ENCODE results near the gene STX17. TPM values are rescaled to one million over a fixed set of nuclear protein-coding genes. Genes with fewer than 3 reads are reported as not detected.

The STX17 gene
- total RNA-seq, 1 experiment from 2014 or later = 24.6 TPM

DNA sequence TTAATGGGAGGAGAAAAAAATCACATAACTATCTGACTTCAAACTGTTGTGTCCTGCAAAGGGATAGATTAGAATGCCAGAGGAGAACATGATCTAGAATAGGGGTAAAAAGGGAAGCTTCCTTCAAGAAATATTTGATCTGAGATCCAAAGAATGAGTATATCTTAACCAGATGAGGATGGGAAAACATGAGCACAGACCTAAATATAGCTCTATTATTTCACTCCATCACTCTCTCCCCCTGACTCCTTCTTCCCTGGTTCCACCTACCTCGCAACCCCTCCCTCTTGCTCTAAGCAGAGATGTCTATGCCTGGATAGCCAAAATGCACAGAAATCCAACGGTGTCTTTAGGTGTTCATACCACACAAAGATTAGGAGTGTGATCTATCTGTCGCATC is 48.4 kb upstream of the STX17 start (continued):
- TF ChIP-seq, protein P1, sequence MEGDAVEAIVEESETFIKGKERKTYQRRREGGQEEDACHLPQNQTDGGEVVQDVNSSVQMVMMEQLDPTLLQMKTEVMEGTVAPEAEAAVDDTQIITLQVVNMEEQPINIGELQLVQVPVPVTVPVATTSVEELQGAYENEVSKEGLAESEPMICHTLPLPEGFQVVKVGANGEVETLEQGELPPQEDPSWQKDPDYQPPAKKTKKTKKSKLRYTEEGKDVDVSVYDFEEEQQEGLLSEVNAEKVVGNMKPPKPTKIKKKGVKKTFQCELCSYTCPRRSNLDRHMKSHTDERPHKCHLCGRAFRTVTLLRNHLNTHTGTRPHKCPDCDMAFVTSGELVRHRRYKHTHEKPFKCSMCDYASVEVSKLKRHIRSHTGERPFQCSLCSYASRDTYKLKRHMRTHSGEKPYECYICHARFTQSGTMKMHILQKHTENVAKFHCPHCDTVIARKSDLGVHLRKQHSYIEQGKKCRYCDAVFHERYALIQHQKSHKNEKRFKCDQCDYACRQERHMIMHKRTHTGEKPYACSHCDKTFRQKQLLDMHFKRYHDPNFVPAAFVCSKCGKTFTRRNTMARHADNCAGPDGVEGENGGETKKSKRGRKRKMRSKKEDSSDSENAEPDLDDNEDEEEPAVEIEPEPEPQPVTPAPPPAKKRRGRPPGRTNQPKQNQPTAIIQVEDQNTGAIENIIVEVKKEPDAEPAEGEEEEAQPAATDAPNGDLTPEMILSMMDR (IDR thresholded peaks at IDR 0.05 in 2 of 3, conservative IDR thresholded peaks at IDR 0.05 in 1 of 3; ENCODE audit: borderline replicate concordance in 1 of 3, insufficient read depth in 1 of 3, low read depth in 2 of 3, low read length in 2 of 3) = no peak

DNA sequence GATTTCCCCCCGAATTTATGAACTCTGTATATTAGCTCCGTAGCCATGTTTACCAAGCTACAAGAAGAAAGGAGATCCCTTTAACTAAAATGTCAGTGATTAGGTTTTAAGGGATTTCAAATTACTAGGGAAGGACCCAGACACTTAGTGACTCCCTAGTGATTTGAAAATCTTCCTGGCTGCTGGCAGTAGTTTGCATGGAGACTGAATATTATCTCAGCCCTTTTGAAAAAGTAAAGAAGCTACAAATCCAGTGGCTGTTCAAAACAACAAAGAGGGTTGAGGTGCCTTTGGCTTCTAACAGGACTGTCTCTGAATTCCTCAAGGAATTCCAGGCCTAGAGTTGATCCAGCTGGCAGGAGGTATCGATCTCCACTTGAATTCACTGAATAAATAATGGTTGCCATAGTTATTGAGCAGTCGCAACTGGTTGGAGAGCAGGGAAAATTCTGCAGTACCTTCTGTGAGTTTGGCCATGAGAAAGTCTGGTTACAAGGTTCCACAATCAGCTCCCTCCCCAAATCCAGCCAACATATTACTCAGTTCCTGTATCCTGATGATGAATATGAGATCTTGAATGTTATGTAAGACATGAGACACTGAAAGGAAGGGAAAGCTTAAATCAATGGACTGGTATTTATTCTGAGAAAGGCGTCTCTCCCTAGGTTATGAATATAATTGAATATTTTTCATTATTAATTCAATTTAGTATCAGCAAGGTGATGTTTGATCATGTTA is 47.0 kb upstream of the STX17 start:
- ChIA-PET RAD21 (ENCODE audit: low non-redundant PET in 1 of 2, low total read pairs in 2 of 2, uncharacterized antibody in 2 of 2, unreplicated experiment in 2 of 2) (no interaction called here), POLR2A (no interaction called here), CTCF (no interaction called here)
- Histone ChIP-seq H3K4me3 (replicated peaks in 1 of 2; ENCODE audit: low read depth in 1 of 2, low read length in 2 of 2) (no peak overlapping the region), H3K4me2 (ENCODE audit: low read length) (no peak overlapping the region), H3K36me3 (ENCODE audit: control insufficient read depth in 1 of 2, insufficient read depth in 2 of 2, low read length in 2 of 2) (no peaks in the 10 kb centered on the region), H3K9ac (ENCODE audit: low read length) (no peak overlapping the region), H3K27me3 (ENCODE audit: insufficient read depth, low read length) (no peaks in the 10 kb centered on the region), H2AFZ (ENCODE audit: low read depth, low read length, poor library complexity, severe bottlenecking) (no peak overlapping the region), H4K20me1 (ENCODE audit: insufficient read depth) (no peaks in the 10 kb centered on the region), H3K9me3 (ENCODE audit: control insufficient read depth in 1 of 2, insufficient read depth in 1 of 2, low read depth in 1 of 2, low read length in 2 of 2) (no peaks in the 10 kb centered on the region), H3K79me2 (ENCODE audit: insufficient read depth, low read length) (no peaks in the 10 kb centered on the region), H3K4me1 (ENCODE audit: control insufficient read depth in 1 of 2, insufficient read depth in 2 of 2, low read length in 2 of 2) (no peaks in the 10 kb centered on the region), H3K9me2 (ENCODE audit: insufficient read depth) (no peaks in the 10 kb centered on the region), H3K27ac (ENCODE audit: low read depth, low read length) (no peak overlapping the region)
- ATAC-seq (no peak), DNase-seq (ENCODE audit: low read depth, low spot score) (no peak)
- intact Hi-C loops (cut with micrococcal nuclease) = no loop called here
- TF ChIP-seq, protein P2, sequence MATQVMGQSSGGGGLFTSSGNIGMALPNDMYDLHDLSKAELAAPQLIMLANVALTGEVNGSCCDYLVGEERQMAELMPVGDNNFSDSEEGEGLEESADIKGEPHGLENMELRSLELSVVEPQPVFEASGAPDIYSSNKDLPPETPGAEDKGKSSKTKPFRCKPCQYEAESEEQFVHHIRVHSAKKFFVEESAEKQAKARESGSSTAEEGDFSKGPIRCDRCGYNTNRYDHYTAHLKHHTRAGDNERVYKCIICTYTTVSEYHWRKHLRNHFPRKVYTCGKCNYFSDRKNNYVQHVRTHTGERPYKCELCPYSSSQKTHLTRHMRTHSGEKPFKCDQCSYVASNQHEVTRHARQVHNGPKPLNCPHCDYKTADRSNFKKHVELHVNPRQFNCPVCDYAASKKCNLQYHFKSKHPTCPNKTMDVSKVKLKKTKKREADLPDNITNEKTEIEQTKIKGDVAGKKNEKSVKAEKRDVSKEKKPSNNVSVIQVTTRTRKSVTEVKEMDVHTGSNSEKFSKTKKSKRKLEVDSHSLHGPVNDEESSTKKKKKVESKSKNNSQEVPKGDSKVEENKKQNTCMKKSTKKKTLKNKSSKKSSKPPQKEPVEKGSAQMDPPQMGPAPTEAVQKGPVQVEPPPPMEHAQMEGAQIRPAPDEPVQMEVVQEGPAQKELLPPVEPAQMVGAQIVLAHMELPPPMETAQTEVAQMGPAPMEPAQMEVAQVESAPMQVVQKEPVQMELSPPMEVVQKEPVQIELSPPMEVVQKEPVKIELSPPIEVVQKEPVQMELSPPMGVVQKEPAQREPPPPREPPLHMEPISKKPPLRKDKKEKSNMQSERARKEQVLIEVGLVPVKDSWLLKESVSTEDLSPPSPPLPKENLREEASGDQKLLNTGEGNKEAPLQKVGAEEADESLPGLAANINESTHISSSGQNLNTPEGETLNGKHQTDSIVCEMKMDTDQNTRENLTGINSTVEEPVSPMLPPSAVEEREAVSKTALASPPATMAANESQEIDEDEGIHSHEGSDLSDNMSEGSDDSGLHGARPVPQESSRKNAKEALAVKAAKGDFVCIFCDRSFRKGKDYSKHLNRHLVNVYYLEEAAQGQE (IDR thresholded peaks at IDR 0.05; ENCODE audit: low read depth) = no peak
- TF ChIP-seq POLR2AphosphoS5 (IDR thresholded peaks at IDR 0.05; ENCODE audit: low read depth, low read length) = no peak
- no peak for TF ChIP-seq YY1 (IDR thresholded peaks at IDR 0.05; ENCODE audit: extremely low read depth, insufficient replicate concordance, low read depth, low read length)
- no peak for TF ChIP-seq ZFX (IDR thresholded peaks at IDR 0.05)
- TF ChIP-seq, protein P1 (IDR thresholded peaks at IDR 0.05 in 2 of 3, conservative IDR thresholded peaks at IDR 0.05 in 1 of 3; ENCODE audit: borderline replicate concordance in 1 of 3, insufficient read depth in 1 of 3, low read depth in 2 of 3, low read length in 2 of 3) = no peak
- TF ChIP-seq CBX3 (IDR thresholded peaks at IDR 0.05; ENCODE audit: low read depth) = no peak
- TF ChIP-seq EZH2phosphoT487 (IDR thresholded peaks at IDR 0.05; ENCODE audit: borderline replicate concordance) = no peak
- TF ChIP-seq EZH2 (IDR thresholded peaks at IDR 0.05) = no peak
- no TSS peak for BruUV-seq (replicated peaks)
